HEK293 (cell line): ENCODE measurements around the gene KIF4A.

Experiments used
- GLI4 ChIP-seq: fragments of 450-650 bp; formaldehyde crosslinking; IDR thresholded peaks from 2 replicates; pipeline ENCODE4 v1.5.1; 2016; ENCODE audit warnings: missing biosample characterization, missing genetic modification characterization
- GLIS2 ChIP-seq: fragments of 450-650 bp; formaldehyde crosslinking; IDR thresholded peaks from 2 replicates; pipeline ENCODE4 v1.5.1; 2016; ENCODE audit warnings: missing biosample characterization, missing genetic modification characterization
- HIC1 ChIP-seq: fragments of 450-650 bp; formaldehyde crosslinking; IDR thresholded peaks from 2 replicates; pipeline ENCODE4 v1.5.1; 2016; ENCODE audit warnings: missing biosample characterization, missing genetic modification characterization
- IKZF3 ChIP-seq: fragments of 450-650 bp; IDR thresholded peaks from 2 replicates; pipeline ENCODE4 v1.5.0; 2018; ENCODE audit warnings: missing biosample characterization, mild to moderate bottlenecking, missing genetic modification characterization, moderate library complexity
- KLF8 ChIP-seq: fragments of 450-650 bp; formaldehyde crosslinking; IDR thresholded peaks from 2 replicates; pipeline ENCODE4 v1.5.1; 2016; ENCODE audit warnings: missing biosample characterization, missing genetic modification characterization
- SCRT2 ChIP-seq: fragments of 450-650 bp; formaldehyde crosslinking; IDR thresholded peaks from 2 replicates; pipeline ENCODE4 v1.5.1; 2016; ENCODE audit warnings: missing biosample characterization, missing genetic modification characterization
- YY2 ChIP-seq: fragments of 450-650 bp; formaldehyde crosslinking; IDR thresholded peaks from 2 replicates; pipeline ENCODE4 v1.5.1; 2016; ENCODE audit warnings: missing biosample characterization, missing genetic modification characterization
- ZEB2 ChIP-seq: fragments of 450-650 bp; formaldehyde crosslinking; IDR thresholded peaks from 2 replicates; pipeline ENCODE4 v1.5.1; 2016; ENCODE audit warnings: missing biosample characterization, missing genetic modification characterization
- ZFP69B ChIP-seq: fragments of 450-650 bp; formaldehyde crosslinking; IDR thresholded peaks from 2 replicates; pipeline ENCODE4 v1.5.1; 2016; ENCODE audit warnings: missing biosample characterization, missing genetic modification characterization
- ZNF132 ChIP-seq: fragments of 450-650 bp; formaldehyde crosslinking; IDR thresholded peaks from 2 replicates; pipeline ENCODE4 v1.5.1; 2017; ENCODE audit warnings: missing biosample characterization, missing genetic modification characterization, borderline replicate concordance
- ZNF184 ChIP-seq: fragments of 450-650 bp; IDR thresholded peaks from 2 replicates; pipeline ENCODE4 v1.5.1; 2018; ENCODE audit warnings: missing biosample characterization, mild to moderate bottlenecking, missing genetic modification characterization
- ZNF202 ChIP-seq: fragments of 450-650 bp; formaldehyde crosslinking; IDR thresholded peaks from 2 replicates; pipeline ENCODE4 v1.5.1; 2016; ENCODE audit warnings: missing biosample characterization, missing genetic modification characterization, borderline replicate concordance
- ZNF302 ChIP-seq: fragments of 450-650 bp; formaldehyde crosslinking; IDR thresholded peaks from 2 replicates; pipeline ENCODE4 v1.5.1; 2016; ENCODE audit warnings: missing biosample characterization, missing genetic modification characterization, low read depth
- ZNF324 ChIP-seq: fragments of 450-650 bp; formaldehyde crosslinking; IDR thresholded peaks from 2 replicates; pipeline ENCODE4 v1.5.1; 2016; ENCODE audit warnings: missing biosample characterization, missing genetic modification characterization
- ZNF350 ChIP-seq: fragments of 450-650 bp; formaldehyde crosslinking; IDR thresholded peaks from 2 replicates; pipeline ENCODE4 v1.5.0; 2017; ENCODE audit warnings: missing biosample characterization, mild to moderate bottlenecking, missing genetic modification characterization
- ZNF48 ChIP-seq: fragments of 450-650 bp; formaldehyde crosslinking; IDR thresholded peaks from 2 replicates; pipeline ENCODE4 v1.5.1; 2016; ENCODE audit warnings: missing biosample characterization, missing genetic modification characterization
- ZNF518A ChIP-seq: fragments of 450-650 bp; formaldehyde crosslinking; conservative IDR thresholded peaks from 2 replicates; pipeline ENCODE4 v1.5.1; 2016; ENCODE audit warnings: low read depth, missing biosample characterization, missing genetic modification characterization
- ZNF560 ChIP-seq: fragments of 450-650 bp; formaldehyde crosslinking; IDR thresholded peaks from 2 replicates; pipeline ENCODE4 v1.5.1; 2017; ENCODE audit warnings: missing biosample characterization, missing genetic modification characterization, borderline replicate concordance
- ZNF571 ChIP-seq: fragments of 450-650 bp; formaldehyde crosslinking; IDR thresholded peaks from 2 replicates; pipeline ENCODE4 v1.5.0; 2017; ENCODE audit warnings: missing biosample characterization, missing genetic modification characterization
- ZNF624 ChIP-seq: fragments of 450-650 bp; formaldehyde crosslinking; IDR thresholded peaks from 2 replicates; pipeline ENCODE4 v1.5.1; 2017; ENCODE audit warnings: missing biosample characterization, missing genetic modification characterization
- ZNF692 ChIP-seq: fragments of 450-650 bp; formaldehyde crosslinking; IDR thresholded peaks from 2 replicates; pipeline ENCODE4 v1.5.1; 2016; ENCODE audit warnings: missing biosample characterization, missing genetic modification characterization
- ZNF768 ChIP-seq: fragments of 450-650 bp; formaldehyde crosslinking; IDR thresholded peaks from 2 replicates; pipeline ENCODE4 v1.5.1; 2018; ENCODE audit warnings: missing biosample characterization, mild to moderate bottlenecking, missing genetic modification characterization
- ZNF777 ChIP-seq: fragments of 450-650 bp; formaldehyde crosslinking; IDR thresholded peaks from 2 replicates; pipeline ENCODE4 v1.5.1; 2017; ENCODE audit warnings: missing biosample characterization, missing genetic modification characterization, borderline replicate concordance
- ZNF785 ChIP-seq: fragments of 450-650 bp; formaldehyde crosslinking; IDR thresholded peaks from 2 replicates; pipeline ENCODE4 v1.5.1; 2016; ENCODE audit warnings: missing biosample characterization, missing genetic modification characterization
- TF ChIP-seq, protein P1 (sequence below): fragments of 450-650 bp; formaldehyde crosslinking; IDR thresholded peaks from 2 replicates; pipeline ENCODE4 v1.5.1; 2017; ENCODE audit warnings: missing biosample characterization, missing genetic modification characterization
- TF ChIP-seq, protein P2 (sequence below): fragments of 450-650 bp; formaldehyde crosslinking; IDR thresholded peaks from 2 replicates; pipeline ENCODE4 v1.5.1; 2016; ENCODE audit warnings: missing biosample characterization, missing genetic modification characterization, low read depth
- TF ChIP-seq, protein P3 (sequence below): fragments of 450-650 bp; formaldehyde crosslinking; IDR thresholded peaks from 2 replicates; pipeline ENCODE4 v1.5.1; 2016; ENCODE audit warnings: missing biosample characterization, missing genetic modification characterization

The KIF4A gene

DNA sequence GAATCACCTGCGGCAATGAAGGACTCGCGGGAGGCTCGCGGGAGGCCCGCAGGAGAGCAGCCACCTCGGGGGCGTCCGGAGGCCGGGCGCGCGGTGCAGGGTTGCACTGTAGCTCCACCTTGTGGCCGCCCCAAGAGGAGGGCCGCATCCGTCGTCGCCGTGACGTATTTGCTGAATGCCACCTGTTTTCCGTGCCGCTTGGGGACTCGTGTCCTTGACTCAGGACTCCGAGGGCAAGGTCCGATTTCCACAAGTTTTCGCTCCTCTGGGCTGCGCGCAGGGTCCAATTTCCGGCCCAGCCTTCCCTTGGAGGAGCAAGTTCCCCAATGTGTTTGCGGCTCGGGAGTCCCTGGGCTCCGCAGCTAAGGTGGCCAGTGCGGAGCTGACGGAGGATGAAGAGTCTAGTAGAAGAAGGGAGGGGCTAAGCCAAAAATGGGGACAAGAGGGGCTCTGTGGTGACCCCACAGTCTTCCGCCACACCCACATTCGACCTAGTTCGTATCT lies 144.0 kb downstream of the KIF4A start (continued):
- TF ChIP-seq ZEB2 (tag by site-specific recombination) (peak; percentile 81), YY2 (tag by site-specific recombination) (no peak), HIC1 (0 out of 2 replicates have a peak, but pooled peaks have one; percentile 48), ZNF350 (tag by site-specific recombination) (no peak), ZNF202 (tag by site-specific recombination) (no peak), SCRT2 (peak; percentile 97), ZNF768 (tag by site-specific recombination) (no peak), ZNF302 (tag by site-specific recombination) (no peak), ZNF560 (tag by site-specific recombination) (no peak), ZNF518A (tag by site-specific recombination) (no peak), IKZF3 (tag by site-specific recombination) (no peak), ZNF624 (no peak), ZNF184 (tag by site-specific recombination) (no peak), ZFP69B (no peak), GLI4 (tag by site-specific recombination) (no peak), ZNF785 (tag by site-specific recombination) (no peak), KLF8 (tag by site-specific recombination) (no peak), ZNF324 (tag by site-specific recombination) (no peak), ZNF48 (no peak), ZNF692 (tag by site-specific recombination) (no peak), ZNF777 (tag by site-specific recombination) (no peak), GLIS2 (tag by site-specific recombination) (peak; percentile 89), ZNF571 (no peak), ZNF132 (tag by site-specific recombination) (no peak)
- TF ChIP-seq, protein P1, sequence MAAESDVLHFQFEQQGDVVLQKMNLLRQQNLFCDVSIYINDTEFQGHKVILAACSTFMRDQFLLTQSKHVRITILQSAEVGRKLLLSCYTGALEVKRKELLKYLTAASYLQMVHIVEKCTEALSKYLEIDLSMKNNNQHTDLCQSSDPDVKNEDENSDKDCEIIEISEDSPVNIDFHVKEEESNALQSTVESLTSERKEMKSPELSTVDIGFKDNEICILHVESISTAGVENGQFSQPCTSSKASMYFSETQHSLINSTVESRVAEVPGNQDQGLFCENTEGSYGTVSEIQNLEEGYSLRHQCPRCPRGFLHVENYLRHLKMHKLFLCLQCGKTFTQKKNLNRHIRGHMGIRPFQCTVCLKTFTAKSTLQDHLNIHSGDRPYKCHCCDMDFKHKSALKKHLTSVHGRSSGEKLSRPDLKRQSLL (tag by site-specific recombination), result no peak
- TF ChIP-seq, protein P2, sequence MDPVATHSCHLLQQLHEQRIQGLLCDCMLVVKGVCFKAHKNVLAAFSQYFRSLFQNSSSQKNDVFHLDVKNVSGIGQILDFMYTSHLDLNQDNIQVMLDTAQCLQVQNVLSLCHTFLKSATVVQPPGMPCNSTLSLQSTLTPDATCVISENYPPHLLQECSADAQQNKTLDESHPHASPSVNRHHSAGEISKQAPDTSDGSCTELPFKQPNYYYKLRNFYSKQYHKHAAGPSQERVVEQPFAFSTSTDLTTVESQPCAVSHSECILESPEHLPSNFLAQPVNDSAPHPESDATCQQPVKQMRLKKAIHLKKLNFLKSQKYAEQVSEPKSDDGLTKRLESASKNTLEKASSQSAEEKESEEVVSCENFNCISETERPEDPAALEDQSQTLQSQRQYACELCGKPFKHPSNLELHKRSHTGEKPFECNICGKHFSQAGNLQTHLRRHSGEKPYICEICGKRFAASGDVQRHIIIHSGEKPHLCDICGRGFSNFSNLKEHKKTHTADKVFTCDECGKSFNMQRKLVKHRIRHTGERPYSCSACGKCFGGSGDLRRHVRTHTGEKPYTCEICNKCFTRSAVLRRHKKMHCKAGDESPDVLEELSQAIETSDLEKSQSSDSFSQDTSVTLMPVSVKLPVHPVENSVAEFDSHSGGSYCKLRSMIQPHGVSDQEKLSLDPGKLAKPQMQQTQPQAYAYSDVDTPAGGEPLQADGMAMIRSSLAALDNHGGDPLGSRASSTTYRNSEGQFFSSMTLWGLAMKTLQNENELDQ, result no peak
- TF ChIP-seq, protein P3, sequence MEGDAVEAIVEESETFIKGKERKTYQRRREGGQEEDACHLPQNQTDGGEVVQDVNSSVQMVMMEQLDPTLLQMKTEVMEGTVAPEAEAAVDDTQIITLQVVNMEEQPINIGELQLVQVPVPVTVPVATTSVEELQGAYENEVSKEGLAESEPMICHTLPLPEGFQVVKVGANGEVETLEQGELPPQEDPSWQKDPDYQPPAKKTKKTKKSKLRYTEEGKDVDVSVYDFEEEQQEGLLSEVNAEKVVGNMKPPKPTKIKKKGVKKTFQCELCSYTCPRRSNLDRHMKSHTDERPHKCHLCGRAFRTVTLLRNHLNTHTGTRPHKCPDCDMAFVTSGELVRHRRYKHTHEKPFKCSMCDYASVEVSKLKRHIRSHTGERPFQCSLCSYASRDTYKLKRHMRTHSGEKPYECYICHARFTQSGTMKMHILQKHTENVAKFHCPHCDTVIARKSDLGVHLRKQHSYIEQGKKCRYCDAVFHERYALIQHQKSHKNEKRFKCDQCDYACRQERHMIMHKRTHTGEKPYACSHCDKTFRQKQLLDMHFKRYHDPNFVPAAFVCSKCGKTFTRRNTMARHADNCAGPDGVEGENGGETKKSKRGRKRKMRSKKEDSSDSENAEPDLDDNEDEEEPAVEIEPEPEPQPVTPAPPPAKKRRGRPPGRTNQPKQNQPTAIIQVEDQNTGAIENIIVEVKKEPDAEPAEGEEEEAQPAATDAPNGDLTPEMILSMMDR (tag by site-specific recombination), result peak; percentile 92
